GM11168 (cell line): ENCODE measurements around the gene IFNA6.
"Not testable (repeated sequence)": the region's sequence is repeated elsewhere in the genome, so short reads cannot be mapped to it uniquely, and the experiment has no call there.

ENCODE experiments used
- in situ Hi-C: fragments of 300-500 bp; cut with MboI; formaldehyde crosslinking; loops from one replicate; pipeline ENCODE4 v1.12.0; 2022; ENCODE audit warnings: low sequenced_read_pairs; ENCODE audit not compliant: unreplicated experiment

Gene IFNA6

GRCh38 chr9:21350787-21351186 lies at the start of gene IFNA6:
Gene IFNA6 (minus strand): TSS chr9:21350887. CDS start chr9:21350887, 0 bp downstream.
- in situ Hi-C loops: no loop called here

GRCh38 chr9:21399956-21400355 lies 49.3 kb upstream of the IFNA6 start:
- in situ Hi-C loops: loop anchor here (5.0 kb wide), 1 partner anchor 73 kb away; no protein-coding TSS in a partner anchor

- in situ Hi-C loops: loop anchor here (5.0 kb wide), 1 partner anchor 72 kb away; no protein-coding TSS in a partner anchor
Observed at GRCh38 chr9:21398955-21399489, 48.3 kb upstream of the IFNA6 start.

GRCh38 chr9:21395778-21396717 lies 45.4 kb upstream of the IFNA6 start:
- in situ Hi-C loops: loop anchor here (5.0 kb wide), 1 partner anchor 69 kb away; no protein-coding TSS in a partner anchor

- in situ Hi-C loops: no loop called here
Observed at GRCh38 chr9:21392270-21392669, 41.6 kb upstream of the IFNA6 start.

GRCh38 chr9:21385131-21385670 lies 34.5 kb upstream of the IFNA6 start, which contains the start of gene IFNA2:
Gene IFNA2 (minus strand): TSS chr9:21385398. CDS start chr9:21385329, 69 bp downstream.
- in situ Hi-C loops: no loop called here

GRCh38 chr9:21383627-21384026 lies 32.9 kb upstream of the IFNA6 start:
- in situ Hi-C loops: no loop called here

- in situ Hi-C loops: no loop called here
Observed at GRCh38 chr9:21381448-21382339, 31.0 kb upstream of the IFNA6 start.

GRCh38 chr9:21371467-21371866 lies 20.8 kb upstream of the IFNA6 start:
- in situ Hi-C loops: not testable (repeated sequence)

GRCh38 chr9:21367957-21368356 lies 17.3 kb upstream of the IFNA6 start, which contains the start of gene IFNA13:
Gene IFNA13 (minus strand): TSS chr9:21368057. CDS start chr9:21368010, 47 bp downstream.
- in situ Hi-C loops: no loop called here

- in situ Hi-C loops: not testable (repeated sequence)
Observed at GRCh38 chr9:21367169-21367568, 16.5 kb upstream of the IFNA6 start.

GRCh38 chr9:21362287-21362686 lies 11.6 kb upstream of the IFNA6 start:
- in situ Hi-C loops: no loop called here

- in situ Hi-C loops: no loop called here
Observed at GRCh38 chr9:21357479-21358460, 7.1 kb upstream of the IFNA6 start.

GRCh38 chr9:21348430-21348970 lies 2.2 kb downstream of the IFNA6 start:
- in situ Hi-C loops: no loop called here

GRCh38 chr9:21340735-21341134 lies 10.0 kb downstream of the IFNA6 start:
- in situ Hi-C loops: no loop called here

GRCh38 chr9:21336457-21336856 lies 14.2 kb downstream of the IFNA6 start:
- in situ Hi-C loops: no loop called here

- in situ Hi-C loops: no loop called here
Observed at GRCh38 chr9:21334701-21335632, 15.7 kb downstream of the IFNA6 start, which contains the start of gene KLHL9. Gene KLHL9 (minus strand): TSS chr9:21335404. CDS start chr9:21334859, 545 bp downstream.
